H1 (cell line): Measurements from ENCODE around the gene CHST4.

Source experiments
- CHD1 ChIP-seq: IDR thresholded peaks from 2 replicates; pipeline ENCODE4 v1.6.1; 2012; ENCODE audit warnings: low read depth, low read length, improper control_type of control experiment
- EP300 ChIP-seq, 2 experiments: IDR thresholded peaks; 1 replicate in 1 of 2; 2 replicates in 1 of 2; pipeline ENCODE4 v1.6.1; 2011 to 2012; ENCODE audit warnings: low read depth in 2 of 2, low read length in 2 of 2, mild to moderate bottlenecking in 2 of 2, borderline replicate concordance in 1 of 2, inconsistent platforms in 1 of 2, moderate library complexity in 1 of 2
- EZH2 ChIP-seq: fragments of 200-600 bp; sonication (generic); IDR thresholded peaks from 2 replicates; pipeline ENCODE4 v1.7.1; 2012; ENCODE audit warnings: low read depth, mild to moderate bottlenecking, moderate library complexity, low read length, inconsistent platforms; ENCODE audit not compliant: severe bottlenecking
- HDAC6 ChIP-seq: IDR thresholded peaks from one replicate; pipeline ENCODE4 v1.7.1; 2012; ENCODE audit warnings: low read depth, mild to moderate bottlenecking, inconsistent platforms, low read length, moderate library complexity
- NRF1 ChIP-seq: IDR thresholded peaks from 2 replicates; pipeline ENCODE4 v1.6.1; 2011; ENCODE audit warnings: mild to moderate bottlenecking, low read depth, low read length, improper control_type of control experiment
- POLR2A ChIP-seq, 2 experiments: IDR thresholded peaks; 1 replicate in 1 of 2; 2 replicates in 1 of 2; pipeline ENCODE4 v1.6.1; 2011; ENCODE audit warnings: low read depth in 2 of 2, low read length in 2 of 2, mild to moderate bottlenecking in 2 of 2; ENCODE audit errors: control extremely low read depth in 1 of 2
- SIN3A ChIP-seq, 2 experiments: IDR thresholded peaks in 1 of 2; conservative IDR thresholded peaks in 1 of 2; 2 replicates each; pipeline ENCODE4 v1.6.1; 2011 to 2012; ENCODE audit warnings: low read length in 2 of 2, improper control_type of control experiment in 1 of 2, low read depth in 1 of 2, mild to moderate bottlenecking in 1 of 2
- SP1 ChIP-seq: IDR thresholded peaks from 2 replicates; pipeline ENCODE4 v1.6.1; 2011; ENCODE audit warnings: low read depth, low read length
- SUZ12 ChIP-seq: fragments of 200-600 bp; sonication (generic); IDR thresholded peaks from 2 replicates; pipeline ENCODE4 v1.6.1; 2012; ENCODE audit warnings: mild to moderate bottlenecking, inconsistent platforms, low read length, moderate library complexity, mixed read lengths
- TEAD4 ChIP-seq: IDR thresholded peaks from 2 replicates; pipeline ENCODE4 v1.6.1; 2012; ENCODE audit warnings: low read depth, low read length, inconsistent platforms, mixed read lengths
- USF2 ChIP-seq: IDR thresholded peaks from 2 replicates; pipeline ENCODE4 v1.6.1; 2011; ENCODE audit warnings: low read length, improper control_type of control experiment
- TF ChIP-seq, protein P1 (sequence below), 3 experiments: IDR thresholded peaks; 1 replicate in 2 of 3; 2 replicates in 1 of 3; pipeline versions ENCODE4 v1.5.1 to v1.6.1; 2011; ENCODE audit warnings: low read length in 3 of 3, mild to moderate bottlenecking in 3 of 3, inconsistent platforms in 2 of 3, low read depth in 1 of 3, moderate library complexity in 1 of 3; ENCODE audit not compliant: insufficient read depth in 1 of 3; ENCODE audit errors: control extremely low read depth in 1 of 3

DNA sequence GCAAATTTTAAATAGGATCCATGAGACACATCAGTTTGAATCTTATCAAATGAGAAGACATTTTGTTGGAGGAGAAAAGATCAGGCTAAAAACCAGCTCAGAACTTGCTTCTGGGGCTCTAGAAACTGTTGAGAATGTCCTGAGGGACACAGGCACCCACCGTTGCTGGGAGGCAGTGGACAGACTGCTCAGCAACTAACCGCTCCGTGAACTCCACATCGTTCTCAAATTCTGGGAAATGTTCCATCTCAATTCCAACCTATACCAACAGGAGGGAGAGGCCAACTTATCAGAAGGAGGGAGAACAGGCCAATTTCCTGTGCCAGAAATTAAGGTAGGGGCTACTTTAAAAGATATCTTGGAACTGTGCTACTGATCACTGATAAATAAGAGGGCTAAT lies 42.3 kb downstream of the CHST4 start:
- no peak for TF ChIP-seq NRF1
- TF ChIP-seq, protein P1, sequence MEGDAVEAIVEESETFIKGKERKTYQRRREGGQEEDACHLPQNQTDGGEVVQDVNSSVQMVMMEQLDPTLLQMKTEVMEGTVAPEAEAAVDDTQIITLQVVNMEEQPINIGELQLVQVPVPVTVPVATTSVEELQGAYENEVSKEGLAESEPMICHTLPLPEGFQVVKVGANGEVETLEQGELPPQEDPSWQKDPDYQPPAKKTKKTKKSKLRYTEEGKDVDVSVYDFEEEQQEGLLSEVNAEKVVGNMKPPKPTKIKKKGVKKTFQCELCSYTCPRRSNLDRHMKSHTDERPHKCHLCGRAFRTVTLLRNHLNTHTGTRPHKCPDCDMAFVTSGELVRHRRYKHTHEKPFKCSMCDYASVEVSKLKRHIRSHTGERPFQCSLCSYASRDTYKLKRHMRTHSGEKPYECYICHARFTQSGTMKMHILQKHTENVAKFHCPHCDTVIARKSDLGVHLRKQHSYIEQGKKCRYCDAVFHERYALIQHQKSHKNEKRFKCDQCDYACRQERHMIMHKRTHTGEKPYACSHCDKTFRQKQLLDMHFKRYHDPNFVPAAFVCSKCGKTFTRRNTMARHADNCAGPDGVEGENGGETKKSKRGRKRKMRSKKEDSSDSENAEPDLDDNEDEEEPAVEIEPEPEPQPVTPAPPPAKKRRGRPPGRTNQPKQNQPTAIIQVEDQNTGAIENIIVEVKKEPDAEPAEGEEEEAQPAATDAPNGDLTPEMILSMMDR (IDR thresholded peaks at IDR 0.05; ENCODE audit: control extremely low read depth in 1 of 3, insufficient read depth in 1 of 3, low read depth in 1 of 3, low read length in 3 of 3), result no peak
- no peak for TF ChIP-seq SIN3A (conservative IDR thresholded peaks at IDR 0.05 in 1 of 2, IDR thresholded peaks at IDR 0.05 in 1 of 2; ENCODE audit: low read depth in 1 of 2, low read length in 2 of 2)
- TF ChIP-seq TEAD4, result no peak
- TF ChIP-seq EZH2, result no peak
- TF ChIP-seq POLR2A (IDR thresholded peaks at IDR 0.05; ENCODE audit: control extremely low read depth in 1 of 2, low read depth in 2 of 2, low read length in 2 of 2), result no peak
- no peak for TF ChIP-seq HDAC6
- TF ChIP-seq CHD1, result no peak
- TF ChIP-seq SUZ12, result no peak
- TF ChIP-seq USF2, result no peak
- no peak for TF ChIP-seq EP300 (IDR thresholded peaks at IDR 0.05; ENCODE audit: borderline replicate concordance in 1 of 2, low read depth in 2 of 2, low read length in 2 of 2)
- no peak for TF ChIP-seq SP1
